Panc1 (cell line): ENCODE results near the gene MACROD2. TPM values are rescaled to one million over a fixed set of nuclear protein-coding genes. Genes with fewer than 3 reads are reported as not detected.

Experiments used
- ATAC-seq: fragments of 200-7000 bp; cut with Tn5 transposase; 2 replicates; pipeline ENCODE4 v1.9.1; 2020; ENCODE audit warnings: mild to moderate bottlenecking, moderate library complexity
- BruUV-seq: library from RNA; stranded (reverse); fragments of 400-500 nt; replicated peaks from 2 replicates; lab custom pipeline; 2021; lab: Mats Ljungman, UMichigan
- CTCF ChIA-PET: fragments of 300-600 bp; sonication (Branson Sonifier 250); formaldehyde crosslinking; loops from one replicate; lab custom pipeline; 2022; ENCODE audit warnings: antibody characterized with exemption; lab: Charles Lee
- POLR2A ChIA-PET: fragments of 300-600 bp; sonication (Branson Sonifier 250); formaldehyde crosslinking; loops from one replicate; lab custom pipeline; 2022; ENCODE audit warnings: antibody characterized with exemption; lab: Charles Lee
- DNase-seq: peaks from one replicate; pipeline ENCODE4 v3.0.0-alpha.2; 2010; ENCODE audit warnings: low read depth, low spot score
- H3K27ac ChIP-seq: 2 replicates; pipeline ENCODE4 v1.5.1; 2011; ENCODE audit warnings: mild to moderate bottlenecking, low read length, inconsistent platforms
- H3K27me3 ChIP-seq: fragments of 200-500 bp; sonication (Bioruptor generic); 2 replicates; pipeline ENCODE4 v1.6.0; 2014; ENCODE audit warnings: low read length, inconsistent platforms; ENCODE audit not compliant: control insufficient read depth, insufficient read depth
- H3K36me3 ChIP-seq: fragments of 200-500 bp; sonication (Bioruptor generic); 2 replicates; pipeline ENCODE4 v1.5.1; 2014; ENCODE audit warnings: inconsistent platforms, mild to moderate bottlenecking, low read length, moderate library complexity; ENCODE audit not compliant: control insufficient read depth, insufficient read depth
- H3K4me1 ChIP-seq: 2 replicates; pipeline ENCODE4 v1.5.1; 2011; ENCODE audit warnings: inconsistent platforms, mild to moderate bottlenecking, low read length, moderate library complexity; ENCODE audit not compliant: control insufficient read depth, insufficient read depth
- H3K4me3 ChIP-seq, 2 experiments: 2 replicates each; pipeline ENCODE4 v1.5.1; 2011 to 2012; ENCODE audit warnings: low read depth in 2 of 2, low read length in 2 of 2, mild to moderate bottlenecking in 2 of 2, inconsistent platforms in 1 of 2, moderate library complexity in 1 of 2
- H3K9me3 ChIP-seq: fragments of 200-500 bp; sonication (Bioruptor generic); 2 replicates; pipeline ENCODE4 v1.5.1; 2014; ENCODE audit warnings: low read depth, mild to moderate bottlenecking, inconsistent platforms, low read length, moderate library complexity; ENCODE audit not compliant: control insufficient read depth, insufficient read depth
- POLR2AphosphoS5 ChIP-seq: IDR thresholded peaks from 2 replicates; pipeline ENCODE4 v1.6.1; 2012; ENCODE audit warnings: mild to moderate bottlenecking, low read depth, low read length, moderate library complexity
- SIN3A ChIP-seq: IDR thresholded peaks from 2 replicates; pipeline ENCODE4 v1.6.1; 2012; ENCODE audit warnings: low read depth, mild to moderate bottlenecking, low read length, moderate library complexity, borderline replicate concordance; ENCODE audit not compliant: insufficient read depth
- TCF7L2 ChIP-seq: IDR thresholded peaks from 2 replicates; pipeline ENCODE4 v1.6.1; 2011; ENCODE audit warnings: mild to moderate bottlenecking, low read depth, low read length, inconsistent platforms
- in situ Hi-C: cut with HindIII; loops from 2 replicates; pipeline ENCODE4 v1.10.0; 2016; ENCODE audit warnings: low sequenced_read_pairs, low pct_unique_long_range_greater_than_20kb
- intact Hi-C: fragments of 100-400 bp; cut with micrococcal nuclease; formaldehyde crosslinking; loops from one replicate; pipeline ENCODE4 v1.10.0; 2022; ENCODE audit not compliant: unreplicated experiment
- total RNA-seq: library from RNA; stranded (reverse); gene quantifications from one replicate; pipeline ENCODE4 v1.2.1, GENCODE V29; 2021; ENCODE audit not compliant: unreplicated experiment
- TF ChIP-seq, protein P1 (sequence below), 2 experiments: IDR thresholded peaks; 2 replicates each; pipeline ENCODE4 v1.6.1; 2011 to 2012; ENCODE audit warnings: low read depth in 2 of 2, control low read depth in 1 of 2, low read length in 1 of 2, mild to moderate bottlenecking in 1 of 2, moderate library complexity in 1 of 2; ENCODE audit not compliant: insufficient read depth in 1 of 2
- TF ChIP-seq, protein P2 (sequence below): fragments of 450-650 bp; IDR thresholded peaks from 2 replicates; pipeline ENCODE4 v1.5.1; 2017; ENCODE audit warnings: mild to moderate bottlenecking

Gene MACROD2
- total RNA-seq, 1 experiment from 2014 or later, result 1.2 TPM

DNA sequence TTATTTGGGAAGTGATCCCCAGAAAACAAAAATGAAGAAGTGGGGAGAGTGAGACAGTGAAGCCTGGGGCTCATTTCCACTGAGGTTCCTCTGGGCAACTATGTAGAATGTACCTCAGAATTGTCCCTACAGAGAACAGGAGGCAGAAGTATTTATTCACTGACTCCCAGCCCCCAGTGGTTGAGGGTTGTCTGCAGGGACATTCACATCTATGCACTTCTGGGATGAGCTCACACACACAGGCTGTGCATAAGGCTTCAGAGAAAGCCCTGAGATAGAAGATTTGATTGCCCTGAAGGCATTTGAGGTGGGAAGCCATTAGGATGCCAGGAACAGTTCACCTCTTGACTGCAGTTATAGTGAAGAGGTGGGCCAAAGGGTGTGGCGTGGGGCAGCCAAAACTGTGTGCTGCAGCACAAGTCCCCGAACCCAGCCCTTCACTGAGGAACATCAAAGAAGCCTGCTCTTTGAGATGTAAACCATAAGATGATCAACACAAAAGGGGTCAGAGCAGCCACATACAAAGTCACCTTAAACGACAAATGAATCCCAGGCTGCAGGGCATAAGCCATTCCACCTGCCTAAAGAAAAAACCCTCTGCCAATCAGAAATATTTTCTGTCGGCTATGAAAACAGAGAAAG is 1195.9 kb downstream of the MACROD2 start:
- ATAC-seq (no peak), DNase-seq (no peak)
- in situ Hi-C loops, result no loop called here
- Histone ChIP-seq H3K4me3 (no peak overlapping the region), H3K4me1 (no peaks in the 10 kb centered on the region), H3K27me3 (no peaks in the 10 kb centered on the region), H3K9me3 (no peaks in the 10 kb centered on the region), H3K36me3 (no peaks in the 10 kb centered on the region), H3K27ac (no peak overlapping the region)
- BruUV-seq, result no TSS peak
- TF ChIP-seq SIN3A (no peak), TCF7L2 (no peak), POLR2AphosphoS5 (no peak)
- TF ChIP-seq, protein P1, sequence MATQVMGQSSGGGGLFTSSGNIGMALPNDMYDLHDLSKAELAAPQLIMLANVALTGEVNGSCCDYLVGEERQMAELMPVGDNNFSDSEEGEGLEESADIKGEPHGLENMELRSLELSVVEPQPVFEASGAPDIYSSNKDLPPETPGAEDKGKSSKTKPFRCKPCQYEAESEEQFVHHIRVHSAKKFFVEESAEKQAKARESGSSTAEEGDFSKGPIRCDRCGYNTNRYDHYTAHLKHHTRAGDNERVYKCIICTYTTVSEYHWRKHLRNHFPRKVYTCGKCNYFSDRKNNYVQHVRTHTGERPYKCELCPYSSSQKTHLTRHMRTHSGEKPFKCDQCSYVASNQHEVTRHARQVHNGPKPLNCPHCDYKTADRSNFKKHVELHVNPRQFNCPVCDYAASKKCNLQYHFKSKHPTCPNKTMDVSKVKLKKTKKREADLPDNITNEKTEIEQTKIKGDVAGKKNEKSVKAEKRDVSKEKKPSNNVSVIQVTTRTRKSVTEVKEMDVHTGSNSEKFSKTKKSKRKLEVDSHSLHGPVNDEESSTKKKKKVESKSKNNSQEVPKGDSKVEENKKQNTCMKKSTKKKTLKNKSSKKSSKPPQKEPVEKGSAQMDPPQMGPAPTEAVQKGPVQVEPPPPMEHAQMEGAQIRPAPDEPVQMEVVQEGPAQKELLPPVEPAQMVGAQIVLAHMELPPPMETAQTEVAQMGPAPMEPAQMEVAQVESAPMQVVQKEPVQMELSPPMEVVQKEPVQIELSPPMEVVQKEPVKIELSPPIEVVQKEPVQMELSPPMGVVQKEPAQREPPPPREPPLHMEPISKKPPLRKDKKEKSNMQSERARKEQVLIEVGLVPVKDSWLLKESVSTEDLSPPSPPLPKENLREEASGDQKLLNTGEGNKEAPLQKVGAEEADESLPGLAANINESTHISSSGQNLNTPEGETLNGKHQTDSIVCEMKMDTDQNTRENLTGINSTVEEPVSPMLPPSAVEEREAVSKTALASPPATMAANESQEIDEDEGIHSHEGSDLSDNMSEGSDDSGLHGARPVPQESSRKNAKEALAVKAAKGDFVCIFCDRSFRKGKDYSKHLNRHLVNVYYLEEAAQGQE (IDR thresholded peaks at IDR 0.05; ENCODE audit: insufficient read depth in 1 of 2, low read depth in 2 of 2, low read length in 1 of 2), result no peak
- TF ChIP-seq, protein P2, sequence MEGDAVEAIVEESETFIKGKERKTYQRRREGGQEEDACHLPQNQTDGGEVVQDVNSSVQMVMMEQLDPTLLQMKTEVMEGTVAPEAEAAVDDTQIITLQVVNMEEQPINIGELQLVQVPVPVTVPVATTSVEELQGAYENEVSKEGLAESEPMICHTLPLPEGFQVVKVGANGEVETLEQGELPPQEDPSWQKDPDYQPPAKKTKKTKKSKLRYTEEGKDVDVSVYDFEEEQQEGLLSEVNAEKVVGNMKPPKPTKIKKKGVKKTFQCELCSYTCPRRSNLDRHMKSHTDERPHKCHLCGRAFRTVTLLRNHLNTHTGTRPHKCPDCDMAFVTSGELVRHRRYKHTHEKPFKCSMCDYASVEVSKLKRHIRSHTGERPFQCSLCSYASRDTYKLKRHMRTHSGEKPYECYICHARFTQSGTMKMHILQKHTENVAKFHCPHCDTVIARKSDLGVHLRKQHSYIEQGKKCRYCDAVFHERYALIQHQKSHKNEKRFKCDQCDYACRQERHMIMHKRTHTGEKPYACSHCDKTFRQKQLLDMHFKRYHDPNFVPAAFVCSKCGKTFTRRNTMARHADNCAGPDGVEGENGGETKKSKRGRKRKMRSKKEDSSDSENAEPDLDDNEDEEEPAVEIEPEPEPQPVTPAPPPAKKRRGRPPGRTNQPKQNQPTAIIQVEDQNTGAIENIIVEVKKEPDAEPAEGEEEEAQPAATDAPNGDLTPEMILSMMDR, result no peak
- intact Hi-C loops, result no loop called here
- CTCF ChIA-PET, result no interaction called here
- POLR2A ChIA-PET, result no interaction called here

DNA sequence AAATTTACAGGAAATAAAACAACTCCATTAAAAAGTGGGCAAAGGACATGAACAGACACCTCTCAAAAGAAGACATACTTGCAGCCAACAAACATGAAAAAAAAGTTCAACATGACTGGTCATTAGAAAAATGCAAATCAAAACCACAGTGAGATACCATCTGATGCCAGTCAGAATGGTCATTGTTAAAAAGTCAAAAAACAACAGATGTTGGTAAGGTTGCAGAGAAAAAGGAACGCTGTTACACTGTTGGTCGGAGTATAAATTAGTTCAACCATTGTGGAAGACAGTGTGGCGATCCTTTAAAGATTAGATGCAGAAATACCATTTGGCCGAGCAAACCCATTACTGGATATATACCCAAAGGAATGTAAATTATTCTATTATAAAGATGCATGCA is 1200.1 kb downstream of the MACROD2 start:
- CTCF ChIA-PET, result no interaction called here
- POLR2A ChIA-PET, result no interaction called here
- no peak overlapping the region for H3K27ac ChIP-seq
- in situ Hi-C loops, result no loop called here
- no peaks in the 10 kb centered on the region for H3K9me3 ChIP-seq
- no peak overlapping the region for H3K4me3 ChIP-seq
- H3K4me1 ChIP-seq, result no peaks in the 10 kb centered on the region
- no peaks in the 10 kb centered on the region for H3K36me3 ChIP-seq
- ATAC-seq (no peak), DNase-seq (no peak)
- no peaks in the 10 kb centered on the region for H3K27me3 ChIP-seq
- no TSS peak for BruUV-seq
- intact Hi-C loops, result no loop called here
- TF ChIP-seq SIN3A, result no peak
- TF ChIP-seq, protein P1 (IDR thresholded peaks at IDR 0.05; ENCODE audit: insufficient read depth in 1 of 2, low read depth in 2 of 2, low read length in 1 of 2), result no peak
- TF ChIP-seq, protein P2, result no peak
- no peak for TF ChIP-seq TCF7L2
- no peak for TF ChIP-seq POLR2AphosphoS5
